C4-2B (cell line): ENCODE data around the gene COBL.

ENCODE experiments used
- ZFX ChIP-seq: fragments of 450-650 bp; IDR thresholded peaks from 2 replicates; pipeline ENCODE4 v1.6.1; 2017
- TF ChIP-seq, protein P1 (sequence below): fragments of 450-650 bp; conservative IDR thresholded peaks from 2 replicates; pipeline ENCODE4 v1.5.1; 2017; ENCODE audit warnings: mild to moderate bottlenecking

DNA sequence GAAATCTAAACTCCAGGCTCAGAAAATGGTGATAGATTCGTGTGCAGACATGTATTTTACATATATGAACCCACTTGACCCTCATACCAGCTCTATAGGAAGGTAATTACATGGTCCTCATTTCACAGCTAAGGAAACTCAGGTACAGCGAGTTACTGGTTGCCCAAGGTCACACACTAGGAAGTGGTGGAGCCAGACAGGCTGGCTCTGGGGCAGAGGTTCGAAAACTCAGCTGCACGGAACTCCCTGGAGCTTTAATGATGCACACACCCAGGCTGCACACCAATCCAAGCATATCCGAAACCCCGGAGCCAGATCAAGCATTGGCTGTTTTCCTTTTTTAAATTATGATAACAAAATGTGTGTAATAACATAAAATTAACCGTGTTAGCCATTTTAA lies 172.4 kb downstream of the COBL start:
- TF ChIP-seq, protein P1, sequence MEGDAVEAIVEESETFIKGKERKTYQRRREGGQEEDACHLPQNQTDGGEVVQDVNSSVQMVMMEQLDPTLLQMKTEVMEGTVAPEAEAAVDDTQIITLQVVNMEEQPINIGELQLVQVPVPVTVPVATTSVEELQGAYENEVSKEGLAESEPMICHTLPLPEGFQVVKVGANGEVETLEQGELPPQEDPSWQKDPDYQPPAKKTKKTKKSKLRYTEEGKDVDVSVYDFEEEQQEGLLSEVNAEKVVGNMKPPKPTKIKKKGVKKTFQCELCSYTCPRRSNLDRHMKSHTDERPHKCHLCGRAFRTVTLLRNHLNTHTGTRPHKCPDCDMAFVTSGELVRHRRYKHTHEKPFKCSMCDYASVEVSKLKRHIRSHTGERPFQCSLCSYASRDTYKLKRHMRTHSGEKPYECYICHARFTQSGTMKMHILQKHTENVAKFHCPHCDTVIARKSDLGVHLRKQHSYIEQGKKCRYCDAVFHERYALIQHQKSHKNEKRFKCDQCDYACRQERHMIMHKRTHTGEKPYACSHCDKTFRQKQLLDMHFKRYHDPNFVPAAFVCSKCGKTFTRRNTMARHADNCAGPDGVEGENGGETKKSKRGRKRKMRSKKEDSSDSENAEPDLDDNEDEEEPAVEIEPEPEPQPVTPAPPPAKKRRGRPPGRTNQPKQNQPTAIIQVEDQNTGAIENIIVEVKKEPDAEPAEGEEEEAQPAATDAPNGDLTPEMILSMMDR, result no peak
- TF ChIP-seq ZFX, result no peak
